ENCODE data around the gene KMT2B.
"Not testable (repeated sequence)": the region's sequence is repeated elsewhere in the genome, so short reads cannot be mapped to it uniquely, and the experiment has no call there.

KMT2B gene

GRCh38 chr19:35760711-35761349 lies 43.0 kb downstream of the KMT2B start:
- DNase-seq: no peak

GRCh38 chr19:35764432-35765315 lies 46.9 kb downstream of the KMT2B start:
- DNase-seq: no peak

GRCh38 chr19:35766571-35767104 lies 48.8 kb downstream of the KMT2B start:
- peak; percentile 4 for DNase-seq

- peak; percentile 8 for DNase-seq
These were observed 49.7 kb downstream of the KMT2B start for GRCh38 chr19:35767288-35768081.

GRCh38 chr19:35768082-35768421 lies 50.2 kb downstream of the KMT2B start:
- DNase-seq: no peak

- DNase-seq: not testable (repeated sequence)
These were observed 54.6 kb downstream of the KMT2B start for GRCh38 chr19:35772362-35772761.

- DNase-seq: no peak
These were observed 55.4 kb downstream of the KMT2B start for GRCh38 chr19:35773020-35773806.

GRCh38 chr19:35774274-35775045 lies 56.7 kb downstream of the KMT2B start:
- DNase-seq: no peak

- DNase-seq: no peak
These were observed 57.2 kb downstream of the KMT2B start for GRCh38 chr19:35775046-35775297.

GRCh38 chr19:35775298-35776101 lies 57.7 kb downstream of the KMT2B start, which contains the start of gene ARHGAP33:
ARHGAP33 (plus strand) TSS chr19:35775564; CDS start chr19:35775659, 95 bp downstream.
- DNase-seq: peak; percentile 99

GRCh38 chr19:35776102-35776788 lies 58.4 kb downstream of the KMT2B start:
- no peak for DNase-seq

GRCh38 chr19:35777086-35777841 lies 59.5 kb downstream of the KMT2B start:
- no peak for DNase-seq

- no peak for DNase-seq
These were observed 60.2 kb downstream of the KMT2B start for GRCh38 chr19:35777961-35778360.

- DNase-seq: no peak
These were observed 61.2 kb downstream of the KMT2B start for GRCh38 chr19:35779033-35779432.

- DNase-seq: no peak
These were observed 62.3 kb downstream of the KMT2B start for GRCh38 chr19:35780058-35780457.

- no peak for DNase-seq
These were observed 62.9 kb downstream of the KMT2B start for GRCh38 chr19:35780717-35781116.

- DNase-seq: no peak
These were observed 63.8 kb downstream of the KMT2B start for GRCh38 chr19:35781650-35782049.

GRCh38 chr19:35782589-35782988 lies 64.8 kb downstream of the KMT2B start:
- DNase-seq: no peak

Measured in activated naive CD4-positive, alpha-beta T cell treated with anti-CD3 and anti-CD28 coated beads, Interleukin-2, amount 50 U/mL, for 16 hours (primary cell).